ENCODE measurements around the gene PVALEF. TPM values are rescaled to one million over a fixed set of nuclear protein-coding genes. Genes with fewer than 3 reads are reported as not detected.
"Not testable (repeated sequence)": the region's sequence is repeated elsewhere in the genome, so short reads cannot be mapped to it uniquely, and the experiment has no call there.

Gene PVALEF
- total RNA-seq, 4 donors from 2014 or later, result not detected

DNA sequence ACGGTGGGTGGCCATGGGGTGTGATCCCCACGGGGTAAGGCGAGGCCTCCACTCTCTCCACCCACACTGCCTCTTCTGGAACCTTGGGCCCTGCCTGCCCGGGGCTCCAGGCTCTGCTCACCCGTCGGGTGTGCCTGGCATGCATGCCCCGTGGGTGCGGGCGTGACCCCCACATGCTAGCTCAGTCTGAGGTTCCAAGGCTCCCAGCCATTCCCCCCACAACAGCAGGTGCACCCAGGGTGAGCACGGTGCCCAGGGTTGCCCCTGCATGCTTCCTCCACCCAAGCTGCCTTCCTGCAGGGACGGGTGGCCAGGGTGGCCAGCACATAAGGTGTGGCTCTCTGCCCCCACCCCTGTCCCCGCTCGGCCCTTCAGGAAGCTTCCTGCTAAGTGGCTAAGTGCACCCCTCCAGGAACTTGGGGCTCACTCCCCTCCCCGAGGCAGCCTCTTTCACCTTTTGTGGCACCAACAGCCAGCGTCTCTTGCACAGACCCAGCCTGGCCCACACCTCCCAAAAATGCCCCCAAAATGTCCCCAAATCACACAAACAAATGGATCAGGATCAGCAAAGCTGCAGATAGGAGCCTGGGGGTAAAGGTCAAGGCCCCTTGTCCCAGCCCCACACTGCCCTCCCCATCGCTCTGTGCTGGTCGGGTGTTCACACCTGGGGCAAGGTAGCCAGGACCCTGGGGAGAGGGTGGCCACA lies 21.4 kb upstream of the PVALEF start:
- Histone ChIP-seq H3K9me3 (no peaks in the 10 kb centered on the region), H3K36me3 (no peaks in the 10 kb centered on the region), H3K27ac (no peak overlapping the region), H3K4me3 (no peak overlapping the region), H3K4me1 (peaks cover 0 to 13% (median 4%) of the 10 kb centered on the region in 3 donors), H3K27me3 (no peaks in the 10 kb centered on the region)
- TF ChIP-seq EP300 (IDR thresholded peaks at IDR 0.05), result no peak
- 100% methylated on average over 1 of the region's 17 CpGs; no CpG with 5 or more reads in 1 of the 2 donors for WGBS, 2 donors (ENCODE audit: low coverage in 1 of 2)
- ATAC-seq, result no peak

DNA sequence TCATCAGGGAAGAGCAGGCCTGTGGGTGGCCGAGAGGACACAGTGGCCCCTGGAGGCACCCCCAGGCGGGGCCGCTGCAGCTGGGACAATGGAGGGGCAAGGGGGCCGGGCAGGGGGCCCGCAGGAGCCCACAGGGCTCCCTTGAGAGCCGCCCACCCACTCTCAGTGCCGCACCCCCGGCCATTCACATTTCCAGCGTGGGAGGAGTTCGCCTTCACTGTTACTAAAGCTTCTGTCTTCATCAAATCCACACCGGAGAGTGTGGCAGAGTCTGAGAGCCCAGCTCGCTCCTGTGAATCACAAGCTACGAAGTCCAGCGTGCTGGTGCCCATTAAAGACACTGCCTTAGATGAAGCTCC lies 20.9 kb upstream of the PVALEF start:
- peaks cover 0 to 13% (median 4%) of the 10 kb centered on the region in 3 donors for H3K4me1 ChIP-seq
- 100% methylated on average over 1 of the region's 14 CpGs; no CpG with 5 or more reads in 1 of the 2 donors for WGBS, 2 donors (ENCODE audit: low coverage in 1 of 2)
- H3K27me3 ChIP-seq, result no peaks in the 10 kb centered on the region
- no peaks in the 10 kb centered on the region for H3K9me3 ChIP-seq
- no peak overlapping the region for H3K27ac ChIP-seq
- TF ChIP-seq, protein P1, sequence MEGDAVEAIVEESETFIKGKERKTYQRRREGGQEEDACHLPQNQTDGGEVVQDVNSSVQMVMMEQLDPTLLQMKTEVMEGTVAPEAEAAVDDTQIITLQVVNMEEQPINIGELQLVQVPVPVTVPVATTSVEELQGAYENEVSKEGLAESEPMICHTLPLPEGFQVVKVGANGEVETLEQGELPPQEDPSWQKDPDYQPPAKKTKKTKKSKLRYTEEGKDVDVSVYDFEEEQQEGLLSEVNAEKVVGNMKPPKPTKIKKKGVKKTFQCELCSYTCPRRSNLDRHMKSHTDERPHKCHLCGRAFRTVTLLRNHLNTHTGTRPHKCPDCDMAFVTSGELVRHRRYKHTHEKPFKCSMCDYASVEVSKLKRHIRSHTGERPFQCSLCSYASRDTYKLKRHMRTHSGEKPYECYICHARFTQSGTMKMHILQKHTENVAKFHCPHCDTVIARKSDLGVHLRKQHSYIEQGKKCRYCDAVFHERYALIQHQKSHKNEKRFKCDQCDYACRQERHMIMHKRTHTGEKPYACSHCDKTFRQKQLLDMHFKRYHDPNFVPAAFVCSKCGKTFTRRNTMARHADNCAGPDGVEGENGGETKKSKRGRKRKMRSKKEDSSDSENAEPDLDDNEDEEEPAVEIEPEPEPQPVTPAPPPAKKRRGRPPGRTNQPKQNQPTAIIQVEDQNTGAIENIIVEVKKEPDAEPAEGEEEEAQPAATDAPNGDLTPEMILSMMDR (IDR thresholded peaks at IDR 0.05), result no peak
- TF ChIP-seq POLR2A (IDR thresholded peaks at IDR 0.05) (no peak), POLR2AphosphoS5 (IDR thresholded peaks at IDR 0.05) (no peak), EP300 (IDR thresholded peaks at IDR 0.05) (no peak)
- H3K4me3 ChIP-seq, result no peak overlapping the region
- ATAC-seq, result no peak
- no peaks in the 10 kb centered on the region for H3K36me3 ChIP-seq

DNA sequence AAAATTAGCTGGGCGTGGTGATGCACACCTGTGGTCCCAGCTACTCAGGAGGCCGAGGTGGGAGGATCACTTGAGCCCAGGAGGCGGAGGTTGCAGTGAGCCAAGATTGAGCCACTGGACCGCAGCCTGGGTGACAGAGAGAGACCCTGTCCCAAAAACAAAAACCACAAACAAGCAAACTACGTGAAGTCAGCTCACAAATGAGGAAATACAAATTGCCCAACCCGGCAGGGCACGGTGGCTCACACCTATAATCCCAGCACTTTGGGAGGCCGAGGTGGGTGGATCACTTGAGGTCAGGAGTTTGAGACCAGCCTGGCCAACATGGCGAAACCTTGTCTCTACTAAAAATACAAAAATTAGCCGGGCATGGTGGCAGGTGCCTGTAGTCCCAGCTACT lies 19.1 kb upstream of the PVALEF start:
- WGBS, 2 donors (ENCODE audit: low coverage in 1 of 2), result 75 to 76% methylated on average over 7 of the region's 10 CpGs
- H3K27ac ChIP-seq, H3K36me3 ChIP-seq, H3K27me3 ChIP-seq, H3K9me3 ChIP-seq, ATAC-seq, H3K4me3 ChIP-seq: not testable (repeated sequence)
- H3K4me1 ChIP-seq, result peaks cover 0 to 13% (median 4%) of the 10 kb centered on the region in 3 donors

DNA sequence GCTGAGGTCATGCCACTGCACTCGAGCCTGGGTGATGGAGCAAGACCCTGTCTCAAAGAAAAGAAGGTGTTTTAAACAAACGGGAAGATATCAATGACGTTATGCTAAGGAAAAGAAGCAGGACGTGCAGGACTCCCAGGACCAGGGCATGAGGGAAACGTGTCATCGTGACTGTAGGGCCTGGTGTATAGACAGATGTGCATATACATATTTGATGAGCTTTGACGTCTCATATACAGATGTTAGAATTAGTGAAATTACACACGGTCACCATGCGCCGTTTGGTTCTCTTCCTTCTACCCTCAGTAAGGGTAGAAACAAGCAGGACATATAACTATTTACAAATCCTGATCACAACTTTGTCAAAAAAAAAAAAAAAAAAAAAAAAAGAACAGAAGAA lies 17.6 kb upstream of the PVALEF start:
- no peak overlapping the region for H3K27ac ChIP-seq
- peaks cover 0 to 6% (median 4%) of the 10 kb centered on the region in 3 donors for H3K4me1 ChIP-seq
- 74 to 84% methylated on average over 8 to 10 of the region's 10 CpGs for WGBS, 2 donors (ENCODE audit: low coverage in 1 of 2)
- no peaks in the 10 kb centered on the region for H3K36me3 ChIP-seq
- TF ChIP-seq EP300 (IDR thresholded peaks at IDR 0.05) (no peak), POLR2A (IDR thresholded peaks at IDR 0.05) (no peak), POLR2AphosphoS5 (IDR thresholded peaks at IDR 0.05) (no peak)
- TF ChIP-seq, protein P1 (IDR thresholded peaks at IDR 0.05), result no peak
- H3K4me3 ChIP-seq, result no peak overlapping the region
- H3K27me3 ChIP-seq, result no peaks in the 10 kb centered on the region
- no peaks in the 10 kb centered on the region for H3K9me3 ChIP-seq
- no peak for ATAC-seq

DNA sequence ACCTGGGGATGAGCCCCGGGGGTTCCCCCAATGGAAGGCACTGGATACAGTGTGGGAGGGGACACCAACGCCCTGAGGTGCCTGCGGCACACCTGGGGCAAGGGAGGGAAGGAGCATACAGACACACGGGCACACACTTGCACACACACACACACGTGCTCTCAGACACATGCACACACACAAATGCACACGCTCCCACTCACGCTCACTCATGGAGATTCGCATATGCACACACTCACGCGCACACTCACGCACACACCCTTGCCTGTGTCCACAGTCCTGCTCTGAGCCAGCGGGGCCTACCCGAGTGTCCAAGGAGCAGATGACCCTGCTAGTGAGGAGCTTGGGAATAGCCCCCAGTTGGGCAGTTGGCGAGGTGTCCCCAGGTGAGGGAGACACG lies 16.7 kb upstream of the PVALEF start:
- H3K4me3 ChIP-seq, result no peak overlapping the region
- no peak overlapping the region for H3K27ac ChIP-seq
- no peaks in the 10 kb centered on the region for H3K9me3 ChIP-seq
- WGBS, 2 donors (ENCODE audit: low coverage in 1 of 2), result 60 to 87% methylated on average over 1 to 3 of the region's 15 CpGs
- TF ChIP-seq POLR2AphosphoS5 (IDR thresholded peaks at IDR 0.05) (no peak), POLR2A (IDR thresholded peaks at IDR 0.05) (no peak), EP300 (IDR thresholded peaks at IDR 0.05) (no peak)
- TF ChIP-seq, protein P1 (IDR thresholded peaks at IDR 0.05), result no peak
- H3K4me1 ChIP-seq, result no peaks in the 10 kb centered on the region
- no peaks in the 10 kb centered on the region for H3K36me3 ChIP-seq
- no peak for ATAC-seq
- no peaks in the 10 kb centered on the region for H3K27me3 ChIP-seq

DNA sequence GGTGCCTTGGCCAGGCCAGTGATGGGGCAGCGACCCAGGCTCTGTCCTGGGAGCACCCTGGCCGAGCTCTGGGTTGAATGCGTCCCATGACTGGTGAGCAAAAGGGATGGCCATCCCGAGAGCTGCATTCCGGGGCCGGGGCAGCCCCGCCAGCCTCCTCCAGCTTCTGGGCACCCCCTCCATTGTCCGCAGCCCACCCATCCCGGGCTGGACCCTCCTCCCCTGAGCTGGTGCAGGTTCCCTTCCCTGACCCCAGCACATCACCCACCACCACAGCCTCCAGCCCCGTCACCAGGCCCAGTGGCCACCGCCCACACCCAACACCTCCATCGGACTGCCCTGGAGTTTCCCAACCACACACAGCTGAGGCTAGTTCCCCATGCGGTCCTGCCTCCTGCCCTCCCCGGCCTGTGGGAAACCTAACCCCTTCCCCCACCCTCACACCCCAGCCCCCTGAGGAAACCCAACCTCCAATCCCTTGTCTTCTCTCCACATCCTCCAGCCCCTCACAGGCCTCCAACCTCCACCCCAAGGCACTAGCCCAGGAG lies 16.2 kb upstream of the PVALEF start:
- Histone ChIP-seq H3K9me3 (no peaks in the 10 kb centered on the region), H3K36me3 (no peaks in the 10 kb centered on the region), H3K4me3 (no peak overlapping the region), H3K27me3 (no peaks in the 10 kb centered on the region), H3K4me1 (no peaks in the 10 kb centered on the region), H3K27ac (no peak overlapping the region)
- ATAC-seq, result no peak
- no peak for TF ChIP-seq POLR2AphosphoS5 (IDR thresholded peaks at IDR 0.05)
- TF ChIP-seq, protein P1 (IDR thresholded peaks at IDR 0.05), result no peak
- WGBS, 2 donors (ENCODE audit: low coverage in 1 of 2), result 85% methylated on average over 4 of the region's 14 CpGs; no CpG with 5 or more reads in 1 of the 2 donors

All from gastroesophageal sphincter (tissue), 4 donors.